ENCODE results near the gene DNAJA1. TPM values are rescaled to one million over a fixed set of nuclear protein-coding genes. Genes with fewer than 3 reads are reported as not detected.

The DNAJA1 gene
- total and polyA plus RNA-seq, 4 donors: 60.9 to 96.6 (median 73.4) TPM

GRCh38 chr9:33081128-33081851 is 56.2 kb downstream of the DNAJA1 start:
- Histone ChIP-seq H3K27me3 (ENCODE audit: control insufficient read depth in 4 of 4, insufficient read depth in 4 of 4, low read length in 3 of 4) (no peaks in the 10 kb centered on the region), H3K9me3 (ENCODE audit: control insufficient read depth in 4 of 4, low read length in 3 of 4) (no peaks in the 10 kb centered on the region), H3K9ac (ENCODE audit: low read depth in 1 of 2, low read length in 2 of 2) (peak overlapping the region; percentile 39 to 80), H3K27ac (ENCODE audit: low read depth in 1 of 2, low read length in 2 of 2) (peak overlapping the region in 1 of 2 donors; percentile 29), H3K4me3 (ENCODE audit: low read depth in 1 of 3, low read length in 3 of 3) (peak overlapping the region in 1 of 3 donors; percentile 4), H3K36me3 (ENCODE audit: control insufficient read depth in 4 of 4, insufficient read depth in 3 of 4, low read depth in 1 of 4, low read length in 3 of 4) (no peaks in the 10 kb centered on the region), H3K4me1 (ENCODE audit: control insufficient read depth in 4 of 4, insufficient read depth in 4 of 4, low read length in 3 of 4) (peaks cover 0 to 23% (median 18%) of the 10 kb centered on the region in 4 donors)
- WGBS: 13% methylated on average over 9 of the region's 9 CpGs
- DNase-seq (ENCODE audit: low spot score): peak; percentile 50
- TF ChIP-seq MAX (IDR thresholded peaks at IDR 0.05) (no peak), YY1 (IDR thresholded peaks at IDR 0.05) (no peak), ZBTB33 (IDR thresholded peaks at IDR 0.05) (no peak), TAF1 (conservative IDR thresholded peaks at IDR 0.05) (no peak), SP1 (IDR thresholded peaks at IDR 0.05) (peak; percentile 70), NR2F2 (IDR thresholded peaks at IDR 0.05) (peak; percentile 74), ATF3 (IDR thresholded peaks at IDR 0.05) (no peak), GABPA (IDR thresholded peaks at IDR 0.05 in 1 of 2, conservative IDR thresholded peaks at IDR 0.05 in 1 of 2) (peak; percentile 35 to 50), EGR1 (IDR thresholded peaks at IDR 0.05; ENCODE audit: low read depth in 2 of 2) (peak in 1 of 2 donors; percentile 19), RXRA (IDR thresholded peaks at IDR 0.05) (peak; percentile 55 to 86), FOXA1 (IDR thresholded peaks at IDR 0.05) (peak; percentile 51), FOXA2 (IDR thresholded peaks at IDR 0.05) (no peak), REST (IDR thresholded peaks at IDR 0.05) (no peak), CTCF (IDR thresholded peaks at IDR 0.05; ENCODE audit: low read depth, low read length, missing input control) (peak; percentile 87), RAD21 (IDR thresholded peaks at IDR 0.05) (peak; percentile 99), JUND (IDR thresholded peaks at IDR 0.05) (no peak), HNF4G (IDR thresholded peaks at IDR 0.05) (no peak), HNF4A (conservative IDR thresholded peaks at IDR 0.05) (peak in 1 of 2 donors; percentile 39)

Measured in liver (tissue), 9 donors.